ENCODE measurements around the gene MRPS33.
"Not testable (repeated sequence)": the region's sequence is repeated elsewhere in the genome, so short reads cannot be mapped to it uniquely, and the experiment has no call there.

Gene MRPS33

GRCh38 chr7:141014524-141015395 lies at the start of gene MRPS33:
Gene MRPS33 (minus strand): TSS chr7:141014952. CDS start chr7:141010633, 4,319 bp downstream.
- peak; percentile 88 to 96 (median 93) for DNase-seq

- no peak for DNase-seq
Observed at GRCh38 chr7:141057788-141058187, 43.0 kb upstream of the MRPS33 start.

GRCh38 chr7:141055146-141055545 lies 40.4 kb upstream of the MRPS33 start:
- no peak for DNase-seq

DNA sequence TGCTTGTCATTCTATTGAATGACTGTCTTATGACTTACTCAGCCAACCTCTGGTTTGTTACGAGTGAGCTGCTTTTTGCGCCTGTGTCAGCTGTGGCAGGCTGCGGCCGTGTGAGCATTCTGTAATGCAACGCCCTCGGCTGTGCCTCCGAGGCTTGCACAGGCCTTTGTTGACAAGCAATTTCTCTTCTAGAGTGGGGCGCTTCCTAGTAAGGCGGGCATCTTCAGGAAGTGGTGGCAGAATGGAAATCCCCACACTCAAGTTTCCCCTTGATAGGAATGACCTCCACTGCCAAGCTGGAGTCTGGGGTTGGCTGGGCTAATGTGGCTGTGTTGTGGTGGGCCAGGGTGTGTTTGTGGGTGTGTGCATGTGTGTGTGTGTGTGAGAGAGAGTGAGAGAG lies 38.9 kb upstream of the MRPS33 start:
- peak in 3 of 6 experiments; percentile 22 to 38 (median 28) for DNase-seq

GRCh38 chr7:141045842-141046620 lies 31.3 kb upstream of the MRPS33 start:
- no peak for DNase-seq

DNA sequence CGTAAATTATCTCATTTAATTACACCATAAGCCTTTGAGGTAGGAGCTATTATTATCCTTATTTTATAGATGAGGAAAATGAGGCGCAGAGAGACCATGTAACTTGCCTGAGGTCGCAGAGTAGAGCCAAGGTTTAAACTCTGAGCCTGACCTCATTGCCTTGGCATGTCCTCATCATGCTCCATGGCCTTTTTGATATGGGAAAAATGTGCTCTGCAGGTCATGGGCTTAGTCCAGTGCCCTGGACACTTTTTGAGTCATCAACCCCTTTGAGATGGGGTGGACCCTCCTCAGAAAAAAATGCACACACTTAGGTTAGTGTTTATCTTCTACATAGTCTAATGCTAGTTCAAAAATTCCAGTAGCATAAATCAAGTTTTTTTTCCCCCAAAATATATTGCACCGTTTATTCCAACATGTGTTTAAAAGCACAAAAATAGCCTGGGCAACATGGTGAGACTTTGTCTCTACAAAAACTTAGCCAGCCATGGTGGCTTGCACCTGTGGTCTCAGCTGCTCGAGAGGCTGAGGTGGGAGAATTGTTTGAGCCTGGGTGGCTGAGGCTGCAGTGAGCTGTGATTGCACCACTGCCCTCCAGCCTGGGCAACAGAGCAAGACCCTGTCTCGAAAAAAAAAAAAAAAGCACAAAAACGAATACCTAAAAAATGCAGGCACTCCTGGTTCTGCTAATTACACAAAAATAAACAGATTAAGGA lies 30.5 kb upstream of the MRPS33 start:
- DNase-seq: no peak

DNA sequence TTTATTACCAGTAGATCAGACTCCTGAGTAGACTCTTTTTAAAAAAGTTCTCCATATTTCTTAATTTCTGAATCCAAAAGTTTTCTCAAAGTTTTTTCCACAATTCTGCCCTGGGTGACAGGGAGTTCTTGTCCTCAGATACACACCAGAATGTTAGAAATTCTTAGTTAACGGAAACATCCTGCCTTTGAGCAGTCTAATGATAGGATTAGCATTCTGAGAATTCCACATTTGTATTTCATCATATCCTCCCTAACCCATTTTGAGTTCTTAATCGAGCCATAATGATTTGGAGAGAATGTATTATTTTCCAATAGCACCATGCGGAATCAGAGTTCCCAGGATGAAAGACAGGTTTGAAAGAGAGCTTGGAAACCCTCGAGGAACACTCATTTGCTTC lies 28.9 kb upstream of the MRPS33 start:
- DNase-seq: no peak

DNA sequence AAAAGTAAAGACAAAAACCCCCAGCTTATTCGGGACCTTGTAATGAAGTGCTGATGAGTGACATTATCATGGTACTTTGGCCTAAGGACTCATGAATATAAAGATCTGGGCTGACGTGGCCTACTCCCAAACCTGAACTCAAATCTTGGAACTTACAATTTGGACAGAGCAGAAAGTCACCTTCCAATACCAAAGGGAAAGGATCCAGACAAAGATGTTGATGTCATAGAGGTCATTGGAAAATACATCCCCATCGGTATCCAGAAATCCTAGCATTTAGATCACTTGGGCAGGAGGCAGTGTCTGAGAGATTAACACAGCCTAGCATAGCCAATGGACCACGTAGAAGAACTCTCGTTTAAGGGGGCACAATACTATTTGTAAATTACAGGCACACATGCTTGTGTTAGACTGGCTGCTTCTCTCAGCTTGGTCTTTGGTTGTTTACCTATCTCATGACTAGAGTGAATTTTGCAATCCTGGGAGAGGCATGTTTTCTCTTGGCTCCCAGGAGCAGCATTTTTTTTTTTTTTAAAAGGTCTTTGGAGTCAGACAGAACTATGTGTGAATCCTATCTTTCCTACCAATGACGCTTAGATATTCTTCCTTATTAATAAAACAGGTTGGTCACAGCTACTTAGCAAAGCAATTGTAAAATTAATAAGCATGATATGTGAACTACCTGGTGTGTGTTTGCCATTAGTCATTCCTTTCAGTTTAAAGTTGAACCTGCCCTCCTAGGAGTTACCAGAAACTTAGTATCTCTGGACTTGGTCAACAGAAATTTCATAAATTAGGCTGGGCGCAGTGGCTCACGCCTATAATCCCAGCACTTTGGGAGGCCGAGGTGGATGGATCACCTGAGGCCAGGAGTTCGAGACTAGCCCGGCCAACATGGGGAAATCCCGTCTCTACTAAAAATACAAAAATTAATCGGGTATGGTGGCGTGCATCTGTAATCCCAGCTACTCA lies 27.8 kb upstream of the MRPS33 start:
- no peak for DNase-seq

GRCh38 chr7:141039376-141039775 lies 24.6 kb upstream of the MRPS33 start:
- no peak for DNase-seq

GRCh38 chr7:141038100-141038499 lies 23.3 kb upstream of the MRPS33 start:
- DNase-seq: not testable (repeated sequence)

GRCh38 chr7:141032539-141033323 lies 18.0 kb upstream of the MRPS33 start:
- DNase-seq: not testable (repeated sequence)

GRCh38 chr7:141028767-141029166 lies 14.0 kb upstream of the MRPS33 start:
- no peak for DNase-seq

GRCh38 chr7:141027043-141027442 lies 12.3 kb upstream of the MRPS33 start:
- no peak for DNase-seq

GRCh38 chr7:141024668-141025067 lies 9.9 kb upstream of the MRPS33 start:
- DNase-seq: no peak

DNA sequence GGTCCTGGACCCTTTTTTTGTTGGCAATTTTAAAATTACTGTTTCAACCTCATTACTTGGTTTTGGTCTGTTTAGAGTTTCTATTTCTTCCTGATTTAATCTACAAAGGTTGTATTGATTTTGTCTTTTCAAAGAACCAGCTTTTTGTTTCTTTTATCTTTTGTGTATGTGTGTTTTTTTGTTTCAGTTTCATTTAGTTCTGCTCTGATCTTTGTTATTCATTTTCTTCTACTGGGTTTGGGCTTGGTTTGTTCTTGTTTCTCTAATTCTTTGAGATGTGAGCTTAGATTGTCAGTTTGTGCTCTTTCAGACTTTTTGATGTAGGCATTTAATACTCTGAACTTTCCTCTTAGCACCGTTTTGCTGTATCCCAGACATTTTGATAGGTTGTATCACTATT lies 8.5 kb upstream of the MRPS33 start:
- DNase-seq: peak in 3 of 6 experiments; percentile 31 to 44 (median 34)

- no peak for DNase-seq
Observed at GRCh38 chr7:141017555-141017954, 2.8 kb upstream of the MRPS33 start.

DNA sequence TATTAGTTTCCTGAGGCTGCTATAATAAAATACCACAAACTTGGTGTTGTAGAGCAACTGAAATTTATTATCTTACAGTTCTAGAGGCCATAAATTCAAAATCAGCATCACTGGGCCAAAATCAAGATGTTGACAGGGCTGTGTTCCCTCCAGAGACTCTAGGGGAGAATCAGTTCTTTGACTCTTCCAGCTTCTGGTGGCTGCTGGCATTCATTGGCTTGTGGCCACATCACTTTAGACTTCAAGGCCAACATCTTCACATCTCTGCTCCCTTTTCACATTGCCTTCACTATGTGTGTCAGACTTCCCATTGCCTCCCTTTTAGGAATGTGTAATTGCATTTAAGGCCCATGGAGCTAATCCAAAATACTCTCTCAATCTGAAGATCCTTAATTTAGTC lies 1.6 kb upstream of the MRPS33 start:
- DNase-seq: no peak

GRCh38 chr7:141014125-141014523 lies 628 bp downstream of the MRPS33 start:
- DNase-seq: no peak

- peak in 1 of 6 experiments; percentile 16 for DNase-seq
Observed at GRCh38 chr7:141013345-141013715, 1.4 kb downstream of the MRPS33 start.

GRCh38 chr7:141012696-141013344 lies 1.9 kb downstream of the MRPS33 start:
- DNase-seq: peak in 1 of 6 experiments; percentile 2

Measured in stimulated activated naive CD4-positive, alpha-beta T cell (primary cell).